Cardiac muscle cell (in vitro differentiated cells and primary cell): ENCODE measurements around the gene TRIO. TPM values are rescaled to one million over a fixed set of nuclear protein-coding genes. Genes with fewer than 3 reads are reported as not detected.

Source experiments
- DNase-seq, 2 donors: peaks; one replicate each; pipeline versions ENCODE4 v3.0.0 to v3.0.0-alpha.2; 2010 to 2017; ENCODE audit warnings: low read depth in 1 of 2, low spot score in 1 of 2
- H3K27ac ChIP-seq: fragments of 200-600 bp; sonication (generic); 2 replicates; pipeline ENCODE4 v1.5.1; 2016
- H3K27me3 ChIP-seq: fragments of 200-600 bp; sonication (generic); 2 replicates; pipeline ENCODE4 v1.6.0; 2016; ENCODE audit warnings: control low read depth
- H3K36me3 ChIP-seq: fragments of 200-600 bp; sonication (generic); 2 replicates; pipeline ENCODE4 v1.5.1; 2016; ENCODE audit warnings: control low read depth
- H3K4me1 ChIP-seq: fragments of 200-600 bp; sonication (generic); 2 replicates; pipeline ENCODE4 v1.8.1; 2017; ENCODE audit warnings: low read depth, mild to moderate bottlenecking, mixed run types
- H3K4me3 ChIP-seq: fragments of 200-600 bp; sonication (generic); 2 replicates; pipeline ENCODE4 v1.5.1; 2016; ENCODE audit warnings: mild to moderate bottlenecking
- H3K9me3 ChIP-seq: fragments of 200-600 bp; sonication (generic); 2 replicates; pipeline ENCODE4 v1.5.1; 2017; ENCODE audit warnings: low read depth, mild to moderate bottlenecking, control low read depth
- CTCF ChIP-seq: IDR thresholded peaks from 2 replicates; pipeline ENCODE4 v1.5.1; 2012; ENCODE audit warnings: low read depth, mild to moderate bottlenecking, low read length
- polyA plus RNA-seq: library from polyadenylated mRNA; unstranded; fragments of >200 nt; fragmentation: Nextera tagmentation; extraction: Ambion mirVana; gene quantifications from 2 replicates; pipeline ENCODE4 v1.2.1, GENCODE V29; 2016
- total RNA-seq: library from RNA; depleted of rRNA; stranded (reverse); fragments of >200 nt; gene quantifications from 2 replicates; pipeline ENCODE4 v1.2.3, GENCODE V29; 2016

The TRIO gene
- total and polyA plus RNA-seq, 2 experiments from 2014 or later: 15.5 to 104 TPM

GRCh38 chr5:14347522-14347921 lies 204.4 kb downstream of the TRIO start:
- H3K27ac ChIP-seq: no peak overlapping the region
- H3K36me3 ChIP-seq: peaks cover 14% of the 10 kb centered on the region
- H3K4me1 ChIP-seq: no peaks in the 10 kb centered on the region
- no peaks in the 10 kb centered on the region for H3K27me3 ChIP-seq
- TF ChIP-seq CTCF: no peak
- no peak for DNase-seq
- H3K9me3 ChIP-seq: no peaks in the 10 kb centered on the region
- H3K4me3 ChIP-seq: no peak overlapping the region

GRCh38 chr5:14348142-14348541 lies 205.0 kb downstream of the TRIO start:
- Histone ChIP-seq H3K27me3 (no peaks in the 10 kb centered on the region), H3K4me3 (no peak overlapping the region), H3K4me1 (no peaks in the 10 kb centered on the region), H3K9me3 (no peaks in the 10 kb centered on the region), H3K27ac (no peak overlapping the region), H3K36me3 (peaks cover 14% of the 10 kb centered on the region)
- no peak for DNase-seq
- no peak for TF ChIP-seq CTCF

GRCh38 chr5:14349029-14349428 lies 205.9 kb downstream of the TRIO start:
- no peak for DNase-seq
- Histone ChIP-seq H3K9me3 (no peaks in the 10 kb centered on the region), H3K4me3 (no peak overlapping the region), H3K36me3 (peaks cover 6% of the 10 kb centered on the region), H3K27me3 (no peaks in the 10 kb centered on the region), H3K27ac (no peak overlapping the region), H3K4me1 (no peaks in the 10 kb centered on the region)
- TF ChIP-seq CTCF: no peak

GRCh38 chr5:14351086-14351661 lies 208.0 kb downstream of the TRIO start:
- Histone ChIP-seq H3K36me3 (no peaks in the 10 kb centered on the region), H3K27me3 (no peaks in the 10 kb centered on the region)
- TF ChIP-seq CTCF: no peak

GRCh38 chr5:14351845-14352712 lies 208.9 kb downstream of the TRIO start:
- Histone ChIP-seq H3K36me3 (no peaks in the 10 kb centered on the region), H3K27me3 (no peaks in the 10 kb centered on the region), H3K9me3 (no peaks in the 10 kb centered on the region), H3K4me3 (no peak overlapping the region), H3K4me1 (no peaks in the 10 kb centered on the region), H3K27ac (no peak overlapping the region)
- TF ChIP-seq CTCF: peak; percentile 99
- DNase-seq: peak; percentile 77 to 78

More at GRCh38 chr5:14351086-14351661, 208.0 kb downstream of the TRIO start:
- Histone ChIP-seq H3K27ac (no peak overlapping the region), H3K4me3 (no peak overlapping the region), H3K9me3 (no peaks in the 10 kb centered on the region), H3K4me1 (no peaks in the 10 kb centered on the region)
- no peak for DNase-seq
